NCI-H1436 treated with DMSO at 0.1 percent for 48 hours (cell line): ENCODE data around the gene KIAA0753.

Experiments
- DNase-seq: peaks from one replicate; lab custom pipeline; 2025; lab: John Stamatoyannopoulos, UW

KIAA0753 gene

DNA sequence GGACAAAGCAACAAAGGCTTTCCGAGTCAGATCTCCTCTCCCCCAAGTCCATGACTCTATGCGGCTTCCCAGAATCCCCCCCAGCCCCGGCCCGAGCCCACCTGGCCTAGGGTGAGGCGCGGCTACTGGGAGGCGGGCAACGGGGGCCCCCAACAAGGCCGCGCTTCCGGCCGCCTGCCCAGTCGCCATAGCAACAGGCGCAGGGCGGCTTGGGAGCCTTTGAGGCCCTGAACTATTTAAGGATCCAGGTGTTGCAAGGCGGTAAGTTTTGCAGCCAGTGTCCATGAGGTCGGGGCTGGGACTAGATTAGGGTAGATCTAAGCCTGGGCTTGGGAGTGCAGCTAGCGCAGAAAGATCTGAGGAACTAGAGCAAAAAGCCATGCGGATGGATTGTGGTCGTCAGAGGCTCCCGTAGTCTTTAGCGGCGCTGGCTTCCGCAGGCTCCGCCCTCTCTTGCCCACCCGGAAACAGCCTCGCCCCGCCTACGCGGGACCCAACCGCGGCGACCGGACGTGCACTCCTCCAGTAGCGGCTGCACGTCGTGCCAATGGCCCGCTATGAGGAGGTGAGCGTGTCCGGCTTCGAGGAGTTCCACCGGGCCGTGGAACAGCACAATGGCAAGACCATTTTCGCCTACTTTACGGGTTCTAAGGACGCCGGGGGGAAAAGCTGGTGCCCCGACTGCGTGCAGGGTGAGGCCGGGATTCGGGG is at the start of gene KIAA0753, which contains the start of gene TXNDC17:
KIAA0753 (minus strand) TSS at position 176 of the 711 bp plus-strand sequence. CDS start 5,608 bp downstream, outside the sequence.
TXNDC17 (plus strand) TSS at position 525 of the 711 bp plus-strand sequence; CDS start at position 548, 23 bp downstream.
- peak; percentile 79 for DNase-seq

DNA sequence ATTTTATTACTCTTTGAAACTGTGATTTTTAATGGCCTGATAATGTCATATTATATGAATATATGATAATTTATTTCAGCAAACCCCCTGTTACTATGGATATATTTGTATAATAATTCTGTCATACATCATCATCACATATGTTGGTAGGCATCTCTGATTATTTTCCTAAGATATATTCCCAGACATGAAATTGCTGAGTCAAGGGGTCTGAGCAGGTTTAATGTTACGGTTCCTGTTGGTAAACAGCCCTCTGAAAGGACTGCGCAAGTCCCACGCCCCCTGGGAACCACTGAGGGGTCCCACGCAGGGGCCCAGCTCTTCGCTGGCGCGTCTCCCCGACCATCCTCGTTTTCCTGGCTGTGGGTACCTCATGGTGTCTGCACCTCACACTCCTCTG is 48.4 kb upstream of the KIAA0753 start:
- DNase-seq: no peak

DNA sequence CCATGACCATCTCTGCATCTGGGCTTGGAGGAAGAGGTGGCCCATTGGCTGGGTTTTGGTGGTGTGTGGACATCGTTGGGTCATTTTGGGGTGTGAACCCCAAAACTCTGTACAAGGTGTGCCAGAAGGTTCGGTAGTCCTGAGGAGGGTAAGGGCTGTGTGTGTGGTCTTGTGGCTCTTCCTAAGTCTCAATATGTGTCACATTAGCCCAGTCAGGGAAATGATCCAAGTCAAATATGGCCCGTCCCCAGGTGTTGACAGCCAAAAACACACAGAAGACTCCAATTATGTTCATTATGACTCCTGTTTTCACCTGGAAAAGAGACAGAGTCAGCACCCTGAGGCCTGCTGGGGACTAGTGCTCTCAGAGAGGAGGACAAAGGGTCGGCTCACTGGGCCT is 45.5 kb upstream of the KIAA0753 start:
- DNase-seq: no peak

DNA sequence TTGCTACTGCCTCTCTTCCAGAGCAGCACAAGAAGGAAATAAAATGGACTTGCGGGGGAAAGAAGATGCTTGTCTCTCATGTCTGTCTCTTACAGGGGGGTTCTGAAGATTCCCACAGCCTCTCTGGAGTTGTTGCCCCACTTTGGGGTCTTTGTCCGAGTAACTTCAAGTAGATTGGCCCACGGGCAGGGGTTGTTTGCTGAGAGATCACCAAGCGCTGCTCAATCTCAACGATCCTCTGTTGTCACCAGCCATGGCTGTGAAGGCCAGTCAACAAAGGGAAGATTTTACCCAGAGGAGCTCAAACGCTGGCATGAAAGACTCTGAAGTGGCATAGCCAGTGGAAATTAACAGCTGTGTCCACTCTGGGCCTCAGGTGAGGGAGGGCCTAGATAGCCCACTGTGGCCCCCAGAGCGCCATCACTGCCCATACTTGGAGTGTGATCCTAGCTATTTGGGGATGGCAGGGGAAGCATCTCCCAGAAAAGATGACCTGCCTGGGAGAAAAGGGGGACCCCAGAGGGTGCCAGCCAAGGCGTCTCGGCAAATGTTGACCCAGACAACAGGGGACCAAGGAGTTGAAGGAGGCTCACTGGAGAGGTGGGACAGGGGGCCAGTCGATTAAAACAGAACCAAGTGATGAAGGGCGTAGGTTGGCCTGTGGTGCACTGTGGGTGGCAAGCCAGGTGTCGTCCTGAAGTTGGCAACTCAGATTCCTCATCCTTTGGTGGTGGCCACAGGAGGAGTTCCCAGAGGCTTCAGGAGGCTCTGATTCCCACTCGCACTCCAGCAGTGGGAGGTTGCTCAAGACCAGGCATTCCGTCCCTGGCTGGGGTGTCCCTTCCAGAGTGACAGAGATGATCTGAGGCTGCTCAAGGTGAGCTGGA is 44.6 kb upstream of the KIAA0753 start:
- no peak for DNase-seq

DNA sequence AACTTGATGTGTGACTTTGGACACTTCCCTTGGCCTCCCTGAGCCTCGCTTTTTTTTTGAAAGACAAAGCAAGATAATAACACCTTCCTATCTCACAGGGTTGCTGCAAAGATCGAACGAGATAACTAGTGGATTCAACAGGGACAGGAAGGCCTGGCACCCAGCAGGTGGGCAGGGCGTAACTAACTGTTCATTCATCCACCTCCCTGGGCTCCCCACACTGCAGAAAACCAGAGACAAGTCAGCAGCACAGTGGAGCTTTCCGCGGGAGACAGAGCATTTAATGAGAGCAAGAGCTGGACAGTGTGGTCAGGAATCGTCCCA is 43.9 kb upstream of the KIAA0753 start:
- DNase-seq: no peak

- no peak for DNase-seq
Measured at GRCh38 chr17:6683730-6684459, 43.4 kb upstream of the KIAA0753 start.

- DNase-seq: no peak
Measured at GRCh38 chr17:6683081-6683684, 42.7 kb upstream of the KIAA0753 start.

DNA sequence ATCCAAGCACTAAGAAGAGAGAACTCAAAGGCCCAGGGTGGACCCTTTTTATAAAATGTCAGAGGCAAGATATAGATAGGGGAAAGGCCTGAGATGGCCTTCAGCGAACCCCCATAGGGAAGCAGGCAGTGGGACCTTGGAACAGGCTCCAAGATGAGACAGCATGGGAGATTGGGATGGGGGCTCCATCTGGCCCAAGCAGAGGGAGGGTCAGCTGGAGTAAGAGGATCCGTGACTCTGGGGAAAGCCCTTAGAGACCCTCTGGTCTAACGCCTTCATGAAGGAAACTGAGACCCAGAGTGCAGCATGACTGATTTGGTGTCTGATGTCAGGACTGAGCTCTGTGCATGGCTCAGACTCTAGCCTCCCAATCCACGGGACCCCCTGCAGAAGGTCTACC is 41.8 kb upstream of the KIAA0753 start:
- DNase-seq: no peak

DNA sequence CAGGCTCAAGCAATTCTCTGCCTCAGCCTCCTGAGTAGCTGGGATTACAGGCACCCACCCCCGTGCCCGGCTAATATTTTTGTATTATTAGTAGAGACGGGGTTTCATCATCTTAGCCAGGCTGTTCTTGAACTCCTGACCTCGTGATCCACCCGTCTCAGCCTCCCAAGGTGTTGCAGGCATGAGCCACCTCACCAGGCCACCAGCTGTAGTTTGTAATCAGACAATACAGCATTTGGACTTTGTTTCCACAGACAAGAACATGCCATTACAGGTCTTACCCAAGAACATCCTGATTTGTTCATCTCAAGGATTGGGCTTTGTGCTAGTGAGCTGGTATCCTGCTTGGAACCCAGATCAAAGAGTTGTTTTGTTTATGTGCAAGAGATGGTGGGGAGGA is 41.2 kb upstream of the KIAA0753 start:
- DNase-seq: no peak

DNA sequence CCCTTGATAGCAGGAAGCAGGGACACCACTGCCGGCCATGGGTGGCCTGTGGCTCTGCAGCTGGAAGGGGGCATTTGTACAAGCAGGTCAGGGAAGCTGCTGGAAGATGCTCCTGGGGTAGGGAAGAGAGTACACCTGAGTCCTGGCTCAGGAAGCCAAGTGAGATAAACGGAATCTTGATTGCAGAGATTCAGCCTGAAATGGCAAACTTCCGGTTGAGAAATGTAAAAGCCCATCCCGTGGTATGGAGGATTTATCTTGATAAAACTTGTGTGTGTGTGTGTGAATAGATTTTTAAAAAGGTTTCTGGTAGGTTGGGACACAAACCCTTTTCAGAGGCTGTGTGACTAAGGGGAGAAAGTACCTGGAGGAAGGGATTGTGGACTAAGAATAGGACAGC is 40.7 kb upstream of the KIAA0753 start:
- no peak for DNase-seq

- no peak for DNase-seq
Measured at GRCh38 chr17:6679241-6679640, 38.7 kb upstream of the KIAA0753 start.

- no peak for DNase-seq
Measured at GRCh38 chr17:6677946-6678345, 37.4 kb upstream of the KIAA0753 start.

GRCh38 chr17:6677158-6677831 is 36.8 kb upstream of the KIAA0753 start:
- DNase-seq: no peak

- DNase-seq: no peak
Measured at GRCh38 chr17:6676802-6677157, 36.3 kb upstream of the KIAA0753 start.

DNA sequence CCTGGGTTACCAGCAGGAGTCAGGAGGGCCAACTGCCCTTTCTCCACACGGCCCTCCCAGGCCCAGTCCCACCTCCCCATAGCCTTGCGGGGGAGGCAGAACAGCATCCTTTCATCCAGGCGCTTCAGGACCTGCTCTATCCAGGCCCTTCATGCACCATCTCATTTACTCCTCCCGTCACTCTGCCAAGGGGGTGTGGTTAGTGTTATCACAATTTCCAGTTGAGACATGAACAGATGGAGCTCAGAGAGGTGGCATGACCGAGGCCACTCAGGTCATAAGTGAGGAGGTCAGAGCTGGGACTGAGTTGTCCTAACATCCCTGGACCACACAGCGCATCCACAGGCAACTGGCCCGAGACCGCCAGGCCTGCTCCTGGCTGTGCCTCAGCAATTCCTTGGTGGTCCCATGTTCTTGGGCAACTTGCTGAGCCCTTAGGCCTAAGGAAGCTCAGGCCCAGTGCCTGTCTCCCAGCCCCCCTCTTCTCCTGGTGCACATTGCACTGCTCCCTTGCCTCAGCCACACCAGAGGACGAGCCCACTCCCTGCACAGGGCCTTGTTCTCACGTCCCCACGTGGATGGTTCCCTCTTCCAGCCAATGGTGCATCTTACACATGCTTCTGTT is 34.8 kb upstream of the KIAA0753 start:
- no peak for DNase-seq

GRCh38 chr17:6674586-6674985 is 34.1 kb upstream of the KIAA0753 start:
- no peak for DNase-seq

GRCh38 chr17:6671431-6671830 is 30.9 kb upstream of the KIAA0753 start:
- DNase-seq: no peak

DNA sequence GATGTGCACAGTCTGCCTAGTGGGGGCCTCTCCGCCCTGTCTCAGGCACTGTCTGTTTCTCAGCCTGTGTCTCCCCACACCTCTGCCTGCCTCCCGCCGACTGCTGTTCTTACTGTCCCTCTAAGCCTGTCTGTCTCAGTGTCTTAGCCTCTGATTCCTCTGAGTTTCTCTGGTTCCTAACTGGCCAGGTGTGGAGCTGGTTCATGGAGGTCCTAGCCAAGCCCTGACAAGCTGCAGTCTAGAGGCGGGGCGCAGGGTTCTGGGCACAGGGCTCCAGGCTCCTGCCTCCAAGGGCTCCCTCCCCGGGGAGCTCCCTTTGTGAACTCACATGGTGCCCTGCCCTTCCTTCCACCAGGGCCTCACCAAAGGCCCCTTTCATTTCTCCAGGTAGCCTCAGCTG is 30.5 kb upstream of the KIAA0753 start:
- no peak for DNase-seq

GRCh38 chr17:6670571-6670970 is 30.1 kb upstream of the KIAA0753 start:
- DNase-seq: no peak

- no peak for DNase-seq
Measured at GRCh38 chr17:6669479-6670212, 29.1 kb upstream of the KIAA0753 start.
